Thymus (tissue), 11 donors: Measurements from ENCODE around the gene SLC22A7. TPM values are rescaled to one million over a fixed set of nuclear protein-coding genes. Genes with fewer than 3 reads are reported as not detected.

ENCODE experiments used
- DNase-seq, 9 donors: peaks; one replicate each; pipeline ENCODE4 v3.0.0-alpha.2; 2013; ENCODE audit warnings: low spot score in 9 of 9, low read depth in 6 of 9, missing footprints in 1 of 9
- H3K27ac ChIP-seq, 2 donors: one replicate each; pipeline ENCODE4 v1.5.1; 2013; ENCODE audit warnings: control low read depth in 1 of 2, low read depth in 1 of 2, low read length in 1 of 2, mild to moderate bottlenecking in 1 of 2, moderate library complexity in 1 of 2
- H3K27me3 ChIP-seq, 2 donors: one replicate each; pipeline ENCODE4 v1.5.1; 2013; ENCODE audit warnings: low read length in 1 of 2; ENCODE audit not compliant: control insufficient read depth in 2 of 2, insufficient read depth in 1 of 2
- H3K36me3 ChIP-seq, 2 donors: one replicate each; pipeline ENCODE4 v1.5.1; 2013; ENCODE audit warnings: low read length in 1 of 2, mild to moderate bottlenecking in 1 of 2, moderate library complexity in 1 of 2; ENCODE audit not compliant: control insufficient read depth in 2 of 2, insufficient read depth in 2 of 2
- H3K4me1 ChIP-seq, 2 donors: one replicate each; pipeline ENCODE4 v1.5.1; 2013; ENCODE audit warnings: low read length in 2 of 2; ENCODE audit not compliant: control insufficient read depth in 2 of 2, insufficient read depth in 2 of 2
- H3K4me3 ChIP-seq, 2 donors: one replicate each; pipeline ENCODE4 v1.5.1; 2013; ENCODE audit warnings: low read length in 2 of 2, control low read depth in 1 of 2, mild to moderate bottlenecking in 1 of 2
- H3K9me3 ChIP-seq, 2 donors: one replicate each; pipeline ENCODE4 v1.5.1; 2013; ENCODE audit warnings: low read length in 1 of 2, mild to moderate bottlenecking in 1 of 2; ENCODE audit not compliant: control insufficient read depth in 2 of 2, insufficient read depth in 1 of 2
- WGBS: extraction: QIAGEN DNeasy Blood & Tissue Kit; methylation state at CpG from one replicate; pipeline ENCODE4 v1.1.7; 2013; 5-methylcytosine and 5-hydroxymethylcytosine counted together
- polyA plus RNA-seq: library from polyadenylated mRNA; stranded (reverse); fragments of 200-250 nt; gene quantifications from one replicate; pipeline ENCODE4 v1.2.3, GENCODE V29; 2013
- total RNA-seq: library from RNA; stranded (reverse); fragments of 120-200 nt; gene quantifications from one replicate; pipeline ENCODE4 v1.2.4, GENCODE V29; 2013
- donor health status: healthy.

Gene SLC22A7
- total and polyA plus RNA-seq, 2 donors = 0.09 to 0.16 TPM

GRCh38 chr6:43293698-43294097 is 4.4 kb upstream of the SLC22A7 start:
- no peak overlapping the region for H3K27ac ChIP-seq
- no peaks in the 10 kb centered on the region for H3K4me1 ChIP-seq
- no peak overlapping the region for H3K4me3 ChIP-seq
- DNase-seq = no peak
- peaks cover 0 to 23% of the 10 kb centered on the region in 2 donors for H3K27me3 ChIP-seq
- no peaks in the 10 kb centered on the region for H3K9me3 ChIP-seq
- 92% methylated on average over 3 of the region's 3 CpGs for WGBS
- H3K36me3 ChIP-seq = no peaks in the 10 kb centered on the region

- no peaks in the 10 kb centered on the region for H3K9me3 ChIP-seq
- H3K4me3 ChIP-seq = no peak overlapping the region
- peaks cover 0 to 29% of the 10 kb centered on the region in 2 donors for H3K27me3 ChIP-seq
- H3K36me3 ChIP-seq = no peaks in the 10 kb centered on the region
- no peaks in the 10 kb centered on the region for H3K4me1 ChIP-seq
- DNase-seq = no peak
- 90% methylated on average over 3 of the region's 3 CpGs for WGBS
- H3K27ac ChIP-seq = no peak overlapping the region
Observed at GRCh38 chr6:43294536-43294935, 3.5 kb upstream of the SLC22A7 start.

- H3K9me3 ChIP-seq = no peaks in the 10 kb centered on the region
- WGBS = over 99% methylated on average over 3 of the region's 3 CpGs
- peaks cover 0 to 35% of the 10 kb centered on the region in 2 donors for H3K27me3 ChIP-seq
- no peak for DNase-seq
- H3K4me1 ChIP-seq = no peaks in the 10 kb centered on the region
- H3K27ac ChIP-seq = no peak overlapping the region
- no peak overlapping the region for H3K4me3 ChIP-seq
- H3K36me3 ChIP-seq = no peaks in the 10 kb centered on the region
Observed at GRCh38 chr6:43295456-43295855, 2.6 kb upstream of the SLC22A7 start.

GRCh38 chr6:43296780-43297497 is 1.1 kb upstream of the SLC22A7 start:
- 94% methylated on average over 5 of the region's 5 CpGs for WGBS
- Histone ChIP-seq H3K36me3 (no peaks in the 10 kb centered on the region), H3K4me3 (no peak overlapping the region), H3K27me3 (peaks cover 0 to 47% of the 10 kb centered on the region in 2 donors), H3K4me1 (no peaks in the 10 kb centered on the region), H3K27ac (no peak overlapping the region), H3K9me3 (no peaks in the 10 kb centered on the region)
- DNase-seq = no peak

GRCh38 chr6:43298565-43299337 is 691 bp downstream of the SLC22A7 start:
- no peaks in the 10 kb centered on the region for H3K36me3 ChIP-seq
- 86% methylated on average over 12 of the region's 12 CpGs for WGBS
- H3K27ac ChIP-seq = no peak overlapping the region
- DNase-seq = no peak
- H3K4me1 ChIP-seq = no peaks in the 10 kb centered on the region
- peaks cover 0 to 47% of the 10 kb centered on the region in 2 donors for H3K27me3 ChIP-seq
- no peak overlapping the region for H3K4me3 ChIP-seq
- no peaks in the 10 kb centered on the region for H3K9me3 ChIP-seq

- 93% methylated on average over 18 of the region's 18 CpGs for WGBS
- H3K4me1 ChIP-seq = no peaks in the 10 kb centered on the region
- no peaks in the 10 kb centered on the region for H3K36me3 ChIP-seq
- no peaks in the 10 kb centered on the region for H3K9me3 ChIP-seq
- H3K27ac ChIP-seq = no peak overlapping the region
- no peak overlapping the region for H3K4me3 ChIP-seq
- H3K27me3 ChIP-seq = peaks cover 0 to 47% of the 10 kb centered on the region in 2 donors
- DNase-seq = no peak
Observed at GRCh38 chr6:43299338-43300293, 1.6 kb downstream of the SLC22A7 start.

- H3K36me3 ChIP-seq = no peaks in the 10 kb centered on the region
- DNase-seq = no peak
- peaks cover 0 to 46% of the 10 kb centered on the region in 2 donors for H3K27me3 ChIP-seq
- H3K4me3 ChIP-seq = no peak overlapping the region
- WGBS = 93% methylated on average over 15 of the region's 15 CpGs
- no peaks in the 10 kb centered on the region for H3K4me1 ChIP-seq
- no peak overlapping the region for H3K27ac ChIP-seq
- H3K9me3 ChIP-seq = no peaks in the 10 kb centered on the region
Observed at GRCh38 chr6:43301081-43301870, 3.2 kb downstream of the SLC22A7 start.

- no peak for DNase-seq
- H3K4me1 ChIP-seq = no peaks in the 10 kb centered on the region
- WGBS = 92% methylated on average over 19 of the region's 19 CpGs
Observed at GRCh38 chr6:43302126-43302525, 4.1 kb downstream of the SLC22A7 start.

More at GRCh38 chr6:43302126-43302525, 4.1 kb downstream of the SLC22A7 start:
- Histone ChIP-seq H3K36me3 (no peaks in the 10 kb centered on the region), H3K27ac (no peak overlapping the region), H3K27me3 (peaks cover 0 to 45% of the 10 kb centered on the region in 2 donors), H3K4me3 (no peak overlapping the region), H3K9me3 (no peaks in the 10 kb centered on the region)
